IPS DF 19.7 (cell line): ENCODE results near the gene PDYN.

Experiments
- DNase-seq: peaks from one replicate; pipeline ENCODE4 v3.0.0-alpha.2; 2013; ENCODE audit warnings: low read depth, low spot score

PDYN gene

GRCh38 chr20:1952737-1953530, 40.9 kb downstream of the PDYN start:
- no peak for DNase-seq

- no peak for DNase-seq
These were observed 42.3 kb downstream of the PDYN start for GRCh38 chr20:1951436-1952115.

GRCh38 chr20:1950836-1951235, 43.0 kb downstream of the PDYN start:
- peak; percentile 25 for DNase-seq

GRCh38 chr20:1949347-1950100, 44.3 kb downstream of the PDYN start:
- DNase-seq = no peak

- no peak for DNase-seq
These were observed 46.4 kb downstream of the PDYN start for GRCh38 chr20:1947535-1947846.

GRCh38 chr20:1946762-1947534, 46.9 kb downstream of the PDYN start:
- peak; percentile 94 for DNase-seq

GRCh38 chr20:1946442-1946761, 47.5 kb downstream of the PDYN start:
- no peak for DNase-seq

GRCh38 chr20:1945660-1946059, 48.2 kb downstream of the PDYN start:
- DNase-seq = no peak

- no peak for DNase-seq
These were observed 48.7 kb downstream of the PDYN start for GRCh38 chr20:1945134-1945618.

- no peak for DNase-seq
These were observed 49.3 kb downstream of the PDYN start for GRCh38 chr20:1944345-1945091.

- no peak for DNase-seq
These were observed 50.4 kb downstream of the PDYN start for GRCh38 chr20:1943275-1944002.

- no peak for DNase-seq
These were observed 51.2 kb downstream of the PDYN start for GRCh38 chr20:1942486-1943274.

GRCh38 chr20:1942061-1942460, 51.8 kb downstream of the PDYN start:
- no peak for DNase-seq

- DNase-seq = no peak
These were observed 52.6 kb downstream of the PDYN start for GRCh38 chr20:1941226-1941625.

- no peak for DNase-seq
These were observed 53.3 kb downstream of the PDYN start for GRCh38 chr20:1940581-1940980.

GRCh38 chr20:1939270-1939595, 54.6 kb downstream of the PDYN start:
- DNase-seq = no peak

- no peak for DNase-seq
These were observed 55.2 kb downstream of the PDYN start for GRCh38 chr20:1938464-1939269.

GRCh38 chr20:1937316-1937976, 56.4 kb downstream of the PDYN start:
- no peak for DNase-seq
